NCI-H2196 (cell line): Measurements from ENCODE around the gene NUDT8.
"Not testable (repeated sequence)": the region's sequence is repeated elsewhere in the genome, so short reads cannot be mapped to it uniquely, and the experiment has no call there.

Experiments
- DNase-seq: peaks from one replicate; lab custom pipeline; 2025; ENCODE audit not compliant: unreplicated experiment; lab: John Stamatoyannopoulos, UW

Gene NUDT8

GRCh38 chr11:67662142-67662834 lies 32.6 kb upstream of the NUDT8 start:
- no peak for DNase-seq

GRCh38 chr11:67660752-67661151 lies 31.0 kb upstream of the NUDT8 start:
- not testable (repeated sequence) for DNase-seq

GRCh38 chr11:67659651-67660165 lies 30.0 kb upstream of the NUDT8 start:
- not testable (repeated sequence) for DNase-seq

- DNase-seq, result no peak
These were observed 27.6 kb upstream of the NUDT8 start for GRCh38 chr11:67657300-67657699.

- no peak for DNase-seq
These were observed 26.7 kb upstream of the NUDT8 start for GRCh38 chr11:67656278-67656922.

GRCh38 chr11:67654225-67654624 lies 24.5 kb upstream of the NUDT8 start:
- DNase-seq, result no peak

- DNase-seq, result no peak
These were observed 23.5 kb upstream of the NUDT8 start for GRCh38 chr11:67652965-67653845.

GRCh38 chr11:67651976-67652781 lies 22.4 kb upstream of the NUDT8 start:
- no peak for DNase-seq

GRCh38 chr11:67649634-67650510 lies 20.1 kb upstream of the NUDT8 start:
- DNase-seq, result no peak

- no peak for DNase-seq
These were observed 19.3 kb upstream of the NUDT8 start for GRCh38 chr11:67648796-67649613.

- DNase-seq, result no peak
These were observed 18.5 kb upstream of the NUDT8 start for GRCh38 chr11:67648140-67648795.

GRCh38 chr11:67647471-67647870 lies 17.7 kb upstream of the NUDT8 start:
- no peak for DNase-seq

GRCh38 chr11:67646535-67647336 lies 17.0 kb upstream of the NUDT8 start:
- no peak for DNase-seq

- DNase-seq, result peak; percentile 7
These were observed 16.1 kb upstream of the NUDT8 start for GRCh38 chr11:67645521-67646461.

- DNase-seq, result no peak
These were observed 15.0 kb upstream of the NUDT8 start for GRCh38 chr11:67644472-67645418.
